Mesendoderm (in vitro differentiated cells): ENCODE data around the gene MAML3.

ENCODE experiments used
- DNase-seq: peaks from one replicate; pipeline ENCODE4 v3.0.0; 2013
- H2AK5ac ChIP-seq: 2 replicates; pipeline ENCODE4 v1.6.1; 2013; ENCODE audit warnings: low read length, inconsistent platforms
- H2BK120ac ChIP-seq: 2 replicates; pipeline ENCODE4 v1.6.1; 2013; ENCODE audit warnings: low read depth, mild to moderate bottlenecking, low read length, moderate library complexity, mixed read lengths
- H2BK15ac ChIP-seq: replicated peaks from 2 replicates; pipeline ENCODE4 v1.6.1; 2013; ENCODE audit warnings: low read depth, mild to moderate bottlenecking, moderate library complexity
- H2BK5ac ChIP-seq: 2 replicates; pipeline ENCODE4 v1.6.1; 2013; ENCODE audit warnings: low read length, inconsistent platforms
- H3K18ac ChIP-seq: 2 replicates; pipeline ENCODE4 v1.6.1; 2013; ENCODE audit warnings: mild to moderate bottlenecking, low read length, mixed read lengths
- H3K23ac ChIP-seq: one replicate; pipeline ENCODE4 v1.6.1; 2013; ENCODE audit warnings: low read length
- H3K27ac ChIP-seq: 2 replicates; pipeline ENCODE4 v1.5.1; 2013; ENCODE audit warnings: low read depth, mild to moderate bottlenecking, inconsistent platforms, low read length, moderate library complexity
- H3K27me3 ChIP-seq: 2 replicates; pipeline ENCODE4 v1.6.1; 2013; ENCODE audit warnings: low read length, control low read depth, mild to moderate bottlenecking, inconsistent platforms; ENCODE audit not compliant: insufficient read depth, poor library complexity
- H3K36me3 ChIP-seq: 2 replicates; pipeline ENCODE4 v1.6.1; 2013; ENCODE audit warnings: low read length, inconsistent platforms; ENCODE audit not compliant: control insufficient read depth, insufficient read depth
- H3K4ac ChIP-seq: one replicate; pipeline ENCODE4 v1.6.1; 2013; ENCODE audit warnings: low read depth, mild to moderate bottlenecking, low read length, moderate library complexity
- H3K4me1 ChIP-seq: 2 replicates; pipeline ENCODE4 v1.6.1; 2013; ENCODE audit warnings: low read depth, low read length, inconsistent platforms; ENCODE audit not compliant: control insufficient read depth
- H3K4me2 ChIP-seq: 2 replicates; pipeline ENCODE4 v1.6.1; 2013; ENCODE audit warnings: low read length
- H3K4me3 ChIP-seq: 2 replicates; pipeline ENCODE4 v1.5.1; 2013; ENCODE audit warnings: mild to moderate bottlenecking, low read length
- H3K56ac ChIP-seq: one replicate; pipeline ENCODE4 v1.6.1; 2013; ENCODE audit warnings: low read length
- H3K79me1 ChIP-seq: 2 replicates; pipeline ENCODE4 v1.6.1; 2013; ENCODE audit warnings: low read length, inconsistent platforms
- H3K79me2 ChIP-seq: 2 replicates; pipeline ENCODE4 v1.6.1; 2013; ENCODE audit warnings: mild to moderate bottlenecking, low read length; ENCODE audit not compliant: control insufficient read depth, insufficient read depth
- H3K9ac ChIP-seq: 2 replicates; pipeline ENCODE4 v1.6.1; 2013; ENCODE audit warnings: low read length, inconsistent platforms
- H4K5ac ChIP-seq: one replicate; pipeline ENCODE4 v1.6.1; 2013; ENCODE audit warnings: low read length
- H4K8ac ChIP-seq: one replicate; pipeline ENCODE4 v1.6.1; 2013; ENCODE audit warnings: low read depth, mild to moderate bottlenecking, control low read depth, low read length, moderate library complexity
- WGBS: extraction: QIAGEN DNeasy Blood & Tissue Kit; methylation state at CpG from one replicate; pipeline ENCODE4 v1.1.7; 2013; ENCODE audit warnings: low lambda C conversion rate, missing lambda C conversion rate; ENCODE audit not compliant: insufficient coverage; ENCODE audit errors: extremely low coverage; 5-methylcytosine and 5-hydroxymethylcytosine counted together

Gene MAML3

DNA sequence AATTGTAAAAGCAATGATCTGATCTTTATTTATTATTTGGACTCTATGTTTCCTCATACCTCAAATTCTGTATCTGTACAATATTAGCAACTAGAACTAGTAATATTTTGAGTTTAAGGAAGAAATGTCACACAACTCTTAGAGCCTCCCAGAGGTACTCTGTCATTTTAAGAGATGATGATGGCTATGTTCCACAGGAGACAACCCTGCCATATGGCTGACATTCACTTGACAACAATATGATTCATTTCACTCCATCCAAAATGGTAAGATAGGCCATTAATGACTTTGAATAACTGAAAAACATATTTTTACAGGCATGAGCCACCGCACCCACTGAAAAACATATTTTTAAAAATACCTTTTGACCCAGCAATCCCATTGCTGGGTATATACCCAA is 190.3 kb downstream of the MAML3 start:
- Histone ChIP-seq H3K9ac (no peak overlapping the region), H3K18ac (no peak overlapping the region), H3K56ac (no peak overlapping the region), H2BK5ac (no peak overlapping the region), H2BK120ac (no peak overlapping the region), H3K27me3 (no peaks in the 10 kb centered on the region), H3K4me1 (no peaks in the 10 kb centered on the region), H4K8ac (no peak overlapping the region), H3K27ac (no peak overlapping the region), H3K36me3 (no peaks in the 10 kb centered on the region), H3K79me2 (no peaks in the 10 kb centered on the region), H3K4me2 (no peak overlapping the region), H4K5ac (no peak overlapping the region), H3K4ac (no peak overlapping the region), H2AK5ac (no peak overlapping the region), H2BK15ac (no peak overlapping the region), H3K79me1 (no peaks in the 10 kb centered on the region), H3K23ac (no peak overlapping the region), H3K4me3 (no peak overlapping the region)
- no peak for DNase-seq
- WGBS: no CpG with 5 or more reads among the region's 1 CpG

DNA sequence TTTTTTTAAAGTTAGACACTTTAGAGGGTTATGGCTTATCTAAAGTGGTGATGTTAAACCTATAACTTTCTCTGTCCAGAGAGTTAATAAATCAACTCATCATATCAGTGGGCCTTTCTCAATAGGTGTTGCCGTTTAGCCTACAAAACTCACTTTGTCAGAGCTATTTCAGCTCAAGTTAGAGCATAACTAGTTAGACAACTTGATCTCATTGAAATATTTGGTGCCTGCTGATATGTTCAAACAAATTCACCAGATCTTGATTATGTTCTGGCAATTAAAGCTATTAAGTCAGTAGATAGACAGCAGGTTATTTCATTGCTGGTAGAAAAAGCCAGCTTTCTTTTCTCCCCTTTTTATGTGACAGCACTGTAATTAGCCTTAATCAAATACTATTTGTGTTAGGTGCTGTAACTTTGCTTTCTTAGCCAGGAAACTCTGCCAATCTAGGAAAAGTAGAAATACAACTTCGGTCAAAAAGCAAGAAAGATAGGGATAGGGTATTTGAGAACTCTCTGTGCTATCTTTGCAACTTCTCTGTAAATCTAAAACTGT is 191.8 kb downstream of the MAML3 start:
- no peaks in the 10 kb centered on the region for H3K4me1 ChIP-seq
- no CpG with 5 or more reads among the region's 2 CpGs for WGBS
- no peak overlapping the region for H2AK5ac ChIP-seq
- no peaks in the 10 kb centered on the region for H3K79me2 ChIP-seq
- no peak overlapping the region for H3K9ac ChIP-seq
- no peaks in the 10 kb centered on the region for H3K36me3 ChIP-seq
- no peak overlapping the region for H3K27ac ChIP-seq
- H3K4me3 ChIP-seq: no peak overlapping the region
- no peak overlapping the region for H3K18ac ChIP-seq
- H3K4ac ChIP-seq: no peak overlapping the region
- no peaks in the 10 kb centered on the region for H3K27me3 ChIP-seq
- H2BK5ac ChIP-seq: no peak overlapping the region
- H3K23ac ChIP-seq: no peak overlapping the region
- H3K56ac ChIP-seq: no peak overlapping the region
- no peak overlapping the region for H4K5ac ChIP-seq
- no peak for DNase-seq
- H2BK120ac ChIP-seq: no peak overlapping the region
- no peak overlapping the region for H2BK15ac ChIP-seq
- no peaks in the 10 kb centered on the region for H3K79me1 ChIP-seq
- H4K8ac ChIP-seq: no peak overlapping the region
- H3K4me2 ChIP-seq: no peak overlapping the region

DNA sequence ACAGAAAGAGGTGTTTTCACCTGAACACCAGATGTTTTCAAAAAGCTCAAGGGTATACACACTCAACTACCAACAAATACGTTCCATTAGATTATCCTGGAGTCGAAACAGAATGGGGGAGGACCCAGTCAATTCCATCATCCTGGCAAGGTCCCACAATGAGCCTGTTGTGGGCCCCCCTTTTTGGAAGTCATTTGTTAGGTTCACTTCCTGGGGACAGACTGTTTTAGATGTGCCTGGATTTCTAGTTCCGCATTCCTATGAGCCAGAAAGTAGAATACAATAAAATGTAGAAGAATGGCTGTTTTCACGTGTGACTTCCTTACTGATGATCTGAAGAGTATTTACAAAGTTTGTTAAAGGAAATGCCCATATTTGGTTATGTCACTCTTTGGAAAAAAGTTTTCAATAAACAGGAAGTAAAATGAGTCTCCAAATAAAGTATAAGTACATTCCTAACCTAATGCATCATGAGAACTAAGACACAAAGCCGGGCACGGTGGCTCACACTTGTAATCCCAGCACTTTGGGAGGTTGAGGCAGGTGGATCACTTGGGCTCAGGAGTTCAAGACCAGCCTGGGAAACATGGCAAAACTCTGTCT is 192.5 kb downstream of the MAML3 start:
- Histone ChIP-seq H3K4me1 (no peaks in the 10 kb centered on the region), H3K18ac (no peak overlapping the region), H3K79me1 (no peaks in the 10 kb centered on the region), H2BK5ac (no peak overlapping the region), H3K79me2 (no peaks in the 10 kb centered on the region), H3K4ac (no peak overlapping the region), H4K5ac (no peak overlapping the region), H2AK5ac (no peak overlapping the region), H3K27ac (no peak overlapping the region), H3K4me2 (no peak overlapping the region), H3K27me3 (no peaks in the 10 kb centered on the region), H2BK120ac (no peak overlapping the region), H3K36me3 (no peaks in the 10 kb centered on the region), H3K23ac (no peak overlapping the region), H2BK15ac (no peak overlapping the region), H3K9ac (no peak overlapping the region), H3K4me3 (no peak overlapping the region), H3K56ac (no peak overlapping the region), H4K8ac (no peak overlapping the region)
- no peak for DNase-seq
- WGBS: no CpG with 5 or more reads among the region's 6 CpGs

- no peak for DNase-seq
- Histone ChIP-seq H3K18ac (no peak overlapping the region), H3K9ac (no peak overlapping the region), H4K8ac (no peak overlapping the region), H3K27me3 (no peaks in the 10 kb centered on the region), H3K4me1 (no peaks in the 10 kb centered on the region), H4K5ac (no peak overlapping the region), H3K56ac (no peak overlapping the region), H3K23ac (no peak overlapping the region), H3K4me3 (no peak overlapping the region), H3K36me3 (no peaks in the 10 kb centered on the region), H3K4me2 (no peak overlapping the region), H3K4ac (no peak overlapping the region), H2BK15ac (no peak overlapping the region), H3K79me1 (no peaks in the 10 kb centered on the region), H3K27ac (no peak overlapping the region), H2AK5ac (no peak overlapping the region), H2BK120ac (no peak overlapping the region), H3K79me2 (no peaks in the 10 kb centered on the region), H2BK5ac (no peak overlapping the region)
- WGBS: no CpG with 5 or more reads among the region's 4 CpGs
Observed at GRCh38 chr4:139959396-139959795, 194.6 kb downstream of the MAML3 start.

GRCh38 chr4:139958739-139959098 is 195.3 kb downstream of the MAML3 start:
- no peaks in the 10 kb centered on the region for H3K79me1 ChIP-seq
- no peak overlapping the region for H4K5ac ChIP-seq
- no peaks in the 10 kb centered on the region for H3K36me3 ChIP-seq
- no peak overlapping the region for H3K27ac ChIP-seq
- no peak overlapping the region for H3K23ac ChIP-seq
- no peaks in the 10 kb centered on the region for H3K79me2 ChIP-seq
- WGBS: no CpG with 5 or more reads among the region's 3 CpGs
- no peaks in the 10 kb centered on the region for H3K4me1 ChIP-seq
- no peak for DNase-seq
- no peak overlapping the region for H2BK120ac ChIP-seq
- H2AK5ac ChIP-seq: no peak overlapping the region
- no peak overlapping the region for H3K56ac ChIP-seq
- no peak overlapping the region for H3K4me2 ChIP-seq
- H3K9ac ChIP-seq: no peak overlapping the region
- H3K4me3 ChIP-seq: no peak overlapping the region
- no peak overlapping the region for H2BK5ac ChIP-seq
- H3K4ac ChIP-seq: no peak overlapping the region
- H3K27me3 ChIP-seq: no peaks in the 10 kb centered on the region
- H4K8ac ChIP-seq: no peak overlapping the region
- H3K18ac ChIP-seq: no peak overlapping the region
- H2BK15ac ChIP-seq: no peak overlapping the region
